MM.1S (cell line): Measurements from ENCODE around the gene EFCAB7.

ENCODE experiments used
- CTCF ChIP-seq: fragments of 300-600 bp; sonication (generic); IDR thresholded peaks from 2 replicates; pipeline ENCODE4 v1.5.1; 2016; ENCODE audit warnings: antibody characterized with exemption, low read length, mixed read lengths
- EZH2 ChIP-seq: fragments of 300-600 bp; sonication (generic); optimal IDR thresholded peaks from 2 replicates; pipeline ENCODE3; 2017; ENCODE audit warnings: low read depth, mild to moderate bottlenecking, antibody characterized with exemption, low read length, mixed read lengths

GRCh38 chr1:63569640-63570316 lies 46.5 kb downstream of the EFCAB7 start:
- TF ChIP-seq CTCF (no peak), EZH2 (no peak)
